SJSA1 (cell line): Measurements from ENCODE around the gene MGST1. TPM values are rescaled to one million over a fixed set of nuclear protein-coding genes. Genes with fewer than 3 reads are reported as not detected.

Experiments
- DNase-seq, 2 experiments: peaks; one replicate each; pipeline ENCODE4 v3.0.0-alpha.2; 2015 to 2020; ENCODE audit warnings: low spot score in 2 of 2, low read depth in 1 of 2
- H3K27ac ChIP-seq: fragments of 250-450 bp; sonication (Bioruptor Pico); 2 replicates; pipeline ENCODE4 v1.5.1; 2020; ENCODE audit warnings: mild to moderate bottlenecking, moderate library complexity
- H3K27me3 ChIP-seq: fragments of 250-450 bp; sonication (Bioruptor Pico); replicated peaks from 2 replicates; pipeline ENCODE4 v1.5.1; 2020; ENCODE audit warnings: mild to moderate bottlenecking, moderate library complexity
- H3K36me3 ChIP-seq: fragments of 250-450 bp; sonication (Bioruptor Pico); 2 replicates; pipeline ENCODE4 v1.5.1; 2020; ENCODE audit warnings: mild to moderate bottlenecking
- H3K4me1 ChIP-seq: fragments of 250-450 bp; sonication (Bioruptor Pico); replicated peaks from 2 replicates; pipeline ENCODE4 v1.6.1; 2021; ENCODE audit warnings: mild to moderate bottlenecking
- H3K4me3 ChIP-seq: fragments of 250-450 bp; sonication (Bioruptor Pico); 2 replicates; pipeline ENCODE4 v1.5.1; 2020; ENCODE audit warnings: mild to moderate bottlenecking
- H3K9me3 ChIP-seq: fragments of 250-450 bp; sonication (Bioruptor Pico); replicated peaks from 2 replicates; pipeline ENCODE4 v1.5.1; 2020; ENCODE audit warnings: mild to moderate bottlenecking
- total RNA-seq: library from RNA; depleted of rRNA; stranded (reverse); fragments of >200 nt; shearing (Covaris generic); gene quantifications from 2 replicates; pipeline ENCODE4 v1.2.3, GENCODE V29; 2014; rRNA removed

MGST1 gene
- not detected in 2 replicates for total RNA-seq

- Histone ChIP-seq H3K27ac (no peak within 1 kb of the TSS), H3K4me3 (no peak within 1 kb of the TSS), H3K36me3 (no peaks in the 10 kb centered on the region), H3K4me1 (no peaks in the 10 kb centered on the region), H3K27me3 (no peaks in the 10 kb centered on the region), H3K9me3 (no peaks in the 10 kb centered on the region)
- DNase-seq: no peak
Observed at GRCh38 chr12:16347391-16348298, at the start of gene MGST1. TSS of gene MGST1 (plus strand) at chr12:16347645. CDS start at chr12:16354253, 6,608 bp downstream.

DNA sequence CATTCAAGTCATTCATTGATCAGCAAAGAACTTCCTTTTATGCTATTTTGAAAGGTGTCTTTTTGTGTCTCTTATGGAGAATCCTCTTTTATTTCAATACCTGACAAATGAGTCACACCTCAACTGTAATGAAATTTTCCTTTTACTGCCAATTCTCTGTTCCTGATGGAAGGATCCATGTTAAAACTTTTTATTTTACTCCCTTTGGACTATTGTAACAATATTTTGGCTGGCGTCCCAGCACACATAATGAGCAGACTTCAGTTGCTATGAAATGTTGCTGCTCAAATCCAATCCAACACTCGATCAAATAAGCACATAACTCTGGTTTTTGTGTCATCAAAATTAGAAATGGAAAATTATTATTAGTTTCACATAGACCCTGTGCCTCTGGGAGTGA lies 48.0 kb upstream of the MGST1 start:
- Histone ChIP-seq H3K27me3 (no peaks in the 10 kb centered on the region), H3K9me3 (no peaks in the 10 kb centered on the region), H3K27ac (no peak overlapping the region), H3K36me3 (no peaks in the 10 kb centered on the region), H3K4me1 (no peaks in the 10 kb centered on the region), H3K4me3 (no peak overlapping the region)
- DNase-seq: no peak

- H3K27ac ChIP-seq: no peak overlapping the region
- no peaks in the 10 kb centered on the region for H3K36me3 ChIP-seq
- DNase-seq: no peak
- H3K4me3 ChIP-seq: no peak overlapping the region
- H3K4me1 ChIP-seq: no peaks in the 10 kb centered on the region
- no peaks in the 10 kb centered on the region for H3K9me3 ChIP-seq
- no peaks in the 10 kb centered on the region for H3K27me3 ChIP-seq
Observed at GRCh38 chr12:16300122-16300521, 47.3 kb upstream of the MGST1 start.

- no peak for DNase-seq
- no peaks in the 10 kb centered on the region for H3K36me3 ChIP-seq
- H3K4me3 ChIP-seq: no peak overlapping the region
- H3K9me3 ChIP-seq: no peaks in the 10 kb centered on the region
- no peak overlapping the region for H3K27ac ChIP-seq
- no peaks in the 10 kb centered on the region for H3K4me1 ChIP-seq
- H3K27me3 ChIP-seq: no peaks in the 10 kb centered on the region
Observed at GRCh38 chr12:16300736-16301135, 46.7 kb upstream of the MGST1 start.

- Histone ChIP-seq H3K4me1 (no peaks in the 10 kb centered on the region), H3K9me3 (no peaks in the 10 kb centered on the region), H3K36me3 (no peaks in the 10 kb centered on the region), H3K4me3 (no peak overlapping the region), H3K27me3 (no peaks in the 10 kb centered on the region), H3K27ac (no peak overlapping the region)
- no peak for DNase-seq
Observed at GRCh38 chr12:16303939-16304338, 43.5 kb upstream of the MGST1 start.

- H3K4me1 ChIP-seq: no peaks in the 10 kb centered on the region
- H3K27me3 ChIP-seq: no peaks in the 10 kb centered on the region
- no peaks in the 10 kb centered on the region for H3K9me3 ChIP-seq
- DNase-seq: no peak
- H3K36me3 ChIP-seq: no peaks in the 10 kb centered on the region
- no peak overlapping the region for H3K27ac ChIP-seq
- H3K4me3 ChIP-seq: no peak overlapping the region
Observed at GRCh38 chr12:16307856-16308475, 39.5 kb upstream of the MGST1 start.

- Histone ChIP-seq H3K27ac (no peak overlapping the region), H3K36me3 (no peaks in the 10 kb centered on the region), H3K4me1 (no peaks in the 10 kb centered on the region), H3K9me3 (no peaks in the 10 kb centered on the region), H3K27me3 (no peaks in the 10 kb centered on the region), H3K4me3 (no peak overlapping the region)
- DNase-seq: no peak
Observed at GRCh38 chr12:16310934-16311333, 36.5 kb upstream of the MGST1 start.

DNA sequence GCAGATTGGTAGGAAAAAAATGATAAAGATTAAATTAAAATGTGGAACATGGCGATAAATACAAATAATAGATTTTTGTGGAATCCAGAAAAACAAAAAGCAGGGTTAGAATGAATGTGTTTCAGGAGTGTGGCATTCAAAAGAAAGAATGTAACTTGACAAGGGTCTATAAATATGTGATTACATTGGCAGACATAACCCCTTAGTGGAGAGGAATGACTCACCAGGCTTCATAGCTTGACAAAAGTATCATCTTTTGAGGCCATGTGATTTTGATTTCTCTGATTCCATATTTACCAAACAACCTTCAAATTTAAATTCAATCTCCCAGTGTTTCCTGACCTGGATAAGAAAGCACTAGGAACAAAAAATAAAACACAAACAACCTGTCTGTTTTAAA lies 24.4 kb upstream of the MGST1 start:
- Histone ChIP-seq H3K9me3 (no peaks in the 10 kb centered on the region), H3K4me1 (no peaks in the 10 kb centered on the region), H3K36me3 (no peaks in the 10 kb centered on the region), H3K4me3 (no peak overlapping the region), H3K27me3 (no peaks in the 10 kb centered on the region), H3K27ac (no peak overlapping the region)
- no peak for DNase-seq

GRCh38 chr12:16323638-16324037 lies 23.8 kb upstream of the MGST1 start:
- Histone ChIP-seq H3K4me3 (no peak overlapping the region), H3K27me3 (no peaks in the 10 kb centered on the region), H3K9me3 (no peaks in the 10 kb centered on the region), H3K4me1 (no peaks in the 10 kb centered on the region), H3K27ac (no peak overlapping the region), H3K36me3 (no peaks in the 10 kb centered on the region)
- no peak for DNase-seq

DNA sequence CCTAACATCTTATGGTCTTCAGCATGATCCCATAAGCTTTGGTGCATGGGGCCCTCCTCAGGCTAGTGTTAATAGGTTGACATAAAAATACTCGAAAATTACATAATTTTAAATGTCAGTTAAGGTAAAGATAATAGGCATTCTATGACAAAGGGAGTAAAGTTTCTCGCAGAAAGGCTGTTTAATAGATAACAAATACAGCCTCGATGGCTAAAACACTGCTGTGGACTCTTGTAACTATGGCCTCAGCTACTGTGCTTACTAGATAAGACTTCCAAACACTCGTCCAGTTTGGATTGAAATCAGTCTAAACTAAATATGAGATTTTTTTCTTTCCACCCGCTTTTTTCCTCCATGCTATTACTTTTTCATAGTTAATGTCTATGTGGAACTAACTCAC lies 23.2 kb upstream of the MGST1 start:
- H3K36me3 ChIP-seq: no peaks in the 10 kb centered on the region
- no peaks in the 10 kb centered on the region for H3K4me1 ChIP-seq
- H3K4me3 ChIP-seq: no peak overlapping the region
- H3K9me3 ChIP-seq: no peaks in the 10 kb centered on the region
- no peak for DNase-seq
- H3K27me3 ChIP-seq: no peaks in the 10 kb centered on the region
- no peak overlapping the region for H3K27ac ChIP-seq

- H3K4me1 ChIP-seq: no peaks in the 10 kb centered on the region
- H3K9me3 ChIP-seq: no peaks in the 10 kb centered on the region
- no peaks in the 10 kb centered on the region for H3K36me3 ChIP-seq
- H3K27me3 ChIP-seq: no peaks in the 10 kb centered on the region
- H3K27ac ChIP-seq: no peak overlapping the region
- H3K4me3 ChIP-seq: no peak overlapping the region
- DNase-seq: no peak
Observed at GRCh38 chr12:16324772-16325171, 22.7 kb upstream of the MGST1 start.

GRCh38 chr12:16325426-16325825 lies 22.0 kb upstream of the MGST1 start:
- Histone ChIP-seq H3K9me3 (no peaks in the 10 kb centered on the region), H3K4me1 (no peaks in the 10 kb centered on the region), H3K27ac (no peak overlapping the region), H3K36me3 (no peaks in the 10 kb centered on the region), H3K4me3 (no peak overlapping the region), H3K27me3 (no peaks in the 10 kb centered on the region)
- no peak for DNase-seq

GRCh38 chr12:16327963-16328362 lies 19.5 kb upstream of the MGST1 start:
- no peaks in the 10 kb centered on the region for H3K4me1 ChIP-seq
- no peak overlapping the region for H3K27ac ChIP-seq
- no peaks in the 10 kb centered on the region for H3K36me3 ChIP-seq
- H3K9me3 ChIP-seq: no peaks in the 10 kb centered on the region
- no peak overlapping the region for H3K4me3 ChIP-seq
- no peaks in the 10 kb centered on the region for H3K27me3 ChIP-seq
- no peak for DNase-seq

DNA sequence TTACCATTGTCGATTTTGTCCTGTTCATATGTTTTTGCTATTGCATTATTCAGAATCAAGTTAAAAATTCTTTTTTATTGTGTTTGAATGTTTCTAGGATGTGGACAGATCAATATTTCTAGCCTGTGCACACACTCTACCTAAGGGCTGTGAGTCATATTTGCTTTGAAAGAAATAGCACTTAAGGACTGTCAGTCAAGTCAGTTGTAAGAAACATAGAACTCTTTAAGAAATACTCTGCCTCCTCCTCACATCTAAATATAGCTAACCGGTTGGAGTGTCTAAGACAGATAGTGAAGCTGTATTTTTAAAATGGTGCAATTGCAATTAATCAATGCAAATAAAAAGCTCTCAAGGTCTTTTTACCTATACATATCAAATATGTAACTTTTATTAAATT lies 17.9 kb upstream of the MGST1 start:
- Histone ChIP-seq H3K27ac (no peak overlapping the region), H3K9me3 (no peaks in the 10 kb centered on the region), H3K27me3 (no peaks in the 10 kb centered on the region), H3K4me3 (no peak overlapping the region), H3K4me1 (no peaks in the 10 kb centered on the region), H3K36me3 (no peaks in the 10 kb centered on the region)
- DNase-seq: no peak
